ENCODE data around the gene MINDY3.
"Not testable (repeated sequence)": the region's sequence is repeated elsewhere in the genome, so short reads cannot be mapped to it uniquely, and the experiment has no call there.

The MINDY3 gene

DNA sequence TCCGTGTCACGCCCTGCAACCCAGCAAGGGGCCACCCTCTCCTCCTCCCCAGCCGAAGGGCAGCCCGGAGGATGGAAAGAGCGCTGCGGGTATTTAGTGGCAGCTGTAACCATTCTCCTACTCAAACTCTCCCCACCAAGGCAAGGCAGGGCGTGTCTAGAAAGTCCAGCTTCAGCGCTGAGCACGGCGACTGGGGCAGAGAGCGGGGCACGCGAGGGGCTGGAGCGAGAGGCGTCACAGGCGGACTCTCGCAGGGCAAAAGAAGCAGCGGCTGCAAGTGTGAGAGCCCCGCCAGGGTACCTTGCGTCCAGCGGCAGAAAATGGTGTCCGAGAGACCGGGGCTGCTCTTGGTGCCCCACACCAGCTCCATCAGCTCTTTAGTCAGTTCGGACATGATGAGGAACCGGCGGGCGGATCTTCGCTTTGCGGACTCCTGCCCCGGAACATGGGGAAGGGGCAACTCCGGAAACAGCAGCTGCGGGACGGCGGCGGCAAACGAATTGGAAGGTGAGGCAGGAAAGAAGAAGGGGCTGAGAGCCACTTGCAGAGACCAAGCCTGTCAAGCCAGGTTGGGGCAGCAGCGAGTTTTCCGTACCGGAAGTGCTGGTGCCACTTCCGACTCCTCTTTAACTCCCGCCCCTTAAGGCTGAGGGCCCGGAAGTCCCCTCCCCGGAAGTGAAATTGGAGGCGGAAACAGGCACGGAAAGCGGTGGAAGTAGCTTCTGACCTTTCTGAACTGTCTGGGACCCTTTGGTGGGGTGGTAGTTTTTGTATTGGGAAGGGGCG lies at the start of gene MINDY3:
TSS of gene MINDY3 (minus strand) at position 602 of the 786 bp plus-strand sequence. CDS start at position 394, 208 bp downstream.
- no peaks in the 10 kb centered on the region for H3K36me3 ChIP-seq (ENCODE audit: insufficient read depth, low read length)
- no peaks in the 10 kb centered on the region for H3K4me1 ChIP-seq (ENCODE audit: insufficient read depth, low read length)
- H3K9me3 ChIP-seq (ENCODE audit: control insufficient read depth, insufficient read depth, low read length): no peaks in the 10 kb centered on the region
- H3K9ac ChIP-seq (ENCODE audit: low read depth, low read length): peak within 1 kb of the TSS; percentile 86

GRCh38 chr10:15901889-15902288 lies 41.6 kb upstream of the MINDY3 start:
- Histone ChIP-seq H3K4me1 (ENCODE audit: insufficient read depth, low read length) (peaks cover 10% of the 10 kb centered on the region), H3K9ac (ENCODE audit: low read depth, low read length) (no peak overlapping the region), H3K9me3 (ENCODE audit: control insufficient read depth, insufficient read depth, low read length) (no peaks in the 10 kb centered on the region), H3K36me3 (ENCODE audit: insufficient read depth, low read length) (no peaks in the 10 kb centered on the region)

DNA sequence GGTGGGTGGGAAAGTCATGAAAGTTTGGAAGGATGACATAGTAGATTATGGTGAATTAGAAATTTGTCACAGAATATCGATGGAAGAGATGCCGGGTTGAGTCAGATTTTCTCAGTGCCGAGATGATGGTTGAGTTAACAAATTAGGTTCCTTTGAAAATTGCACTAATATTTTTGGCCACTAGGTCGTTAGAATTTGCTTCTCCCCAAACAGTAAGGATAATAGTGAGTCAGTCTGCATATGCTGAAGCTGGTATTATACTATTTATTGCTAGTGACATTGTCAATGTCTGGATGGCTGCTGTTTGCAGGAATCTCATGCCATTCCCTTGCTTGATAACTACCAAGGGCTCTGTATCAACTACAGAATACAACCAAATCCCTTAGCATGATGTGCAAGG lies 37.7 kb upstream of the MINDY3 start:
- Histone ChIP-seq H3K9ac (ENCODE audit: low read depth, low read length) (no peak overlapping the region), H3K4me1 (ENCODE audit: insufficient read depth, low read length) (peaks cover 10% of the 10 kb centered on the region), H3K9me3 (ENCODE audit: control insufficient read depth, insufficient read depth, low read length) (no peaks in the 10 kb centered on the region), H3K36me3 (ENCODE audit: insufficient read depth, low read length) (no peaks in the 10 kb centered on the region)

DNA sequence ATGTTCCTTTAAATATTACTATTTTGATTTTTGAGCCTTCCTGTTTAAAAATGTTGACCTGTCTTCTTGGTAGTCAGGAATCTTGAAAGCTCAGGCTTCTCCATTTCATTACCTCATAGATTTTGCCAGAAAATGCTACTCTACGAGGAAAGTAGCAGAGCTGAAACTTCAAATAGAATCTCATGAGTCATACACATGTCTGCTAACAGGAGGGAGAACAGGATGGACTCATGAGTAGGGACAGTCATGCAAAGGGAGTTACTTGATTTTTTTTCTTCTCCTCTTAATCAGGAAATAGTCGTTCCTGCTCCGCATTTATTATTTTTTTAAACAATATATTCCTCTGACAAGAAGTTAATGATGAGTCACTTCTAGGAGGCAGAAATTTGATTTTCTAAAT lies 37.0 kb upstream of the MINDY3 start:
- no peak overlapping the region for H3K9ac ChIP-seq (ENCODE audit: low read depth, low read length)
- H3K36me3 ChIP-seq (ENCODE audit: insufficient read depth, low read length): no peaks in the 10 kb centered on the region
- no peaks in the 10 kb centered on the region for H3K9me3 ChIP-seq (ENCODE audit: control insufficient read depth, insufficient read depth, low read length)
- H3K4me1 ChIP-seq (ENCODE audit: insufficient read depth, low read length): peaks cover 8% of the 10 kb centered on the region

DNA sequence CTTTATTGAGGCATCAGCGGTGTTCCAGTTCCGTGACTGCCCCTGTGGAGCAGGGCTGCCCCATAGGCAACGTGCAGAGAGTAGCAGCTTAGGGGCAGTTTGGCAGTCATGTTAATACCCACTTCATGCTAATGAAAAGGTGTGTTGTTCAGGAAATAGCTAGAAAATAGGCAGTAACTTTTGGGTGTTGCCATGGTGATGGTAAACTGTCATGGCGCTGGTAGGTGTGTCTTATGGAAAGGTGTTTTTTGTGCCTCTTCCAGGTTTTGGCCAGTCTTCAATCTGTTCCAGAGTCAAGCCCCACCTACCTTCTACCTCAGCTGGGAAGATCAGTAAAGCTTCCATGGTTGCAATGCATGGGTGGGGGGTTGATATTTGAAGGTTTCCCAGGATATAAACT lies 36.3 kb upstream of the MINDY3 start:
- no peaks in the 10 kb centered on the region for H3K36me3 ChIP-seq (ENCODE audit: insufficient read depth, low read length)
- H3K9me3 ChIP-seq (ENCODE audit: control insufficient read depth, insufficient read depth, low read length): no peaks in the 10 kb centered on the region
- no peak overlapping the region for H3K9ac ChIP-seq (ENCODE audit: low read depth, low read length)
- H3K4me1 ChIP-seq (ENCODE audit: insufficient read depth, low read length): peaks cover 1% of the 10 kb centered on the region; the same call in 1 of the 2 replicates

- Histone ChIP-seq H3K9me3 (ENCODE audit: control insufficient read depth, insufficient read depth, low read length) (no peaks in the 10 kb centered on the region), H3K9ac (ENCODE audit: low read depth, low read length) (no peak overlapping the region), H3K4me1 (ENCODE audit: insufficient read depth, low read length) (0 out of 2 replicates have a peak, but pooled peaks cover 4% of the 10 kb centered on the region), H3K36me3 (ENCODE audit: insufficient read depth, low read length) (no peaks in the 10 kb centered on the region)
These were observed 24.1 kb upstream of the MINDY3 start for GRCh38 chr10:15884447-15884846.

DNA sequence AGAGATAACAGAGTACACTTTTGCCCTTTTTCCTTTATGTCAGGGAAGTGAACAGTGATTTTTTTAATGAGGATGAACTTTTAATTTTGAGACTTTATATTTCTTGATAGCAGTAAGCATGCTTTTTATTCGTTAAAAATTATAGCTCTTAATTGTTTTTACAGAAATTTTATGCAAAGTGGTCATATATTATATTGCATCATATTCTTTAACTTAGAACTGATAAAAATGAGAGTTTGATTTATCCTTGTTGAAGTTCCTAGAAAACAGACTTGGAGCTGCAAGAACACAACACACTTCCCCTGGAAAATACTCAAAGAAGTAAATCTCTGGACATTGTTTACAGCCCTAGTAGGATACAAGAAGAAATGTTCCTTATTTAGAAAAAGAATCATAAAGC lies 21.2 kb upstream of the MINDY3 start:
- H3K4me1 ChIP-seq (ENCODE audit: insufficient read depth, low read length): 0 out of 2 replicates have a peak, but pooled peaks cover 4% of the 10 kb centered on the region
- H3K9ac ChIP-seq (ENCODE audit: low read depth, low read length): no peak overlapping the region
- no peaks in the 10 kb centered on the region for H3K9me3 ChIP-seq (ENCODE audit: control insufficient read depth, insufficient read depth, low read length)
- H3K36me3 ChIP-seq (ENCODE audit: insufficient read depth, low read length): no peaks in the 10 kb centered on the region

- no peaks in the 10 kb centered on the region for H3K36me3 ChIP-seq (ENCODE audit: insufficient read depth, low read length)
- H3K4me1 ChIP-seq (ENCODE audit: insufficient read depth, low read length): 0 out of 2 replicates have a peak, but pooled peaks cover 4% of the 10 kb centered on the region
- H3K9ac ChIP-seq (ENCODE audit: low read depth, low read length): no peak overlapping the region
- H3K9me3 ChIP-seq (ENCODE audit: control insufficient read depth, insufficient read depth, low read length): no peaks in the 10 kb centered on the region
These were observed 19.4 kb upstream of the MINDY3 start for GRCh38 chr10:15879663-15880062.

- Histone ChIP-seq H3K4me1 (ENCODE audit: insufficient read depth, low read length) (0 out of 2 replicates have a peak, but pooled peaks cover 4% of the 10 kb centered on the region), H3K9me3 (ENCODE audit: control insufficient read depth, insufficient read depth, low read length) (no peaks in the 10 kb centered on the region), H3K36me3 (ENCODE audit: insufficient read depth, low read length) (no peaks in the 10 kb centered on the region), H3K9ac (ENCODE audit: low read depth, low read length) (no peak overlapping the region)
These were observed 18.8 kb upstream of the MINDY3 start for GRCh38 chr10:15879058-15879457.

DNA sequence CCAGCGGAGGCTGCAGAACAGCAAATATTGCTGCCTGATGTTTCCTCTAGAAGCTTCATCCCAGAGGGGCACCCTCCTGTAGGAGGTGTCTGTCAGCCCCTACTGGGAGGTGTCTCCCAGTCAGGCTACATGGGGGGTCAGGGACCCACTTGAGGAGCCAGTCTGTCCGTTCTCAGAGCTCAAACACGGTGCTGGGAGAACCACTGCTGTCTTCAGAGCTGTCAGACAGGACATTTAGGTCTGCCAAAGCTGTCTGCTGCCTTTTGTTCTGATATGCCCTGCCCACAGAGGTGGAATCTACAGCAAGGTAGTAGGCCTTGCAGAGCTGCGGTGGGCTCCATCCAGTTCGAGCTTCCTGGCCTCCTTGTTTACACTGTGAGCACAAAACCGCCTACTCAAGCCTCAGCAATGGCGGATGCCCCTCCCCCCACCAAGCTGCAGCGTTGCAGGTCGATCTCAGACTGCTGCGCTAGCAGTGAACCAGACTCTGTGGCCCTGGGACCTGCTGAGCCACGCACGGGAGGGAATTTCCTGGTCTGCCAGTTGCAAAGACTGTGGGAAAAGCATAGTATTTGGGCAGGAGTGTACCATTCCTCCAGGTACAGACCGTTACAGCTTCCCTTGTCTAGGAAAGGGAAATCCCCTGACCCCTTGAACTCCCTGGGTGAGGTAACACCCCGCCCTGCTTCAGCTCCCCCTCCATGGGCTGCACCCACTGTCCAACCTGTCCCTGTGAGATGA lies 17.7 kb upstream of the MINDY3 start:
- Histone ChIP-seq H3K4me1 (ENCODE audit: insufficient read depth, low read length) (0 out of 2 replicates have a peak, but pooled peaks cover 4% of the 10 kb centered on the region), H3K9ac (ENCODE audit: low read depth, low read length) (peak overlapping the region; percentile 64; the same call in 1 of the 2 replicates), H3K36me3 (ENCODE audit: insufficient read depth, low read length) (no peaks in the 10 kb centered on the region), H3K9me3 (ENCODE audit: control insufficient read depth, insufficient read depth, low read length) (no peaks in the 10 kb centered on the region)

DNA sequence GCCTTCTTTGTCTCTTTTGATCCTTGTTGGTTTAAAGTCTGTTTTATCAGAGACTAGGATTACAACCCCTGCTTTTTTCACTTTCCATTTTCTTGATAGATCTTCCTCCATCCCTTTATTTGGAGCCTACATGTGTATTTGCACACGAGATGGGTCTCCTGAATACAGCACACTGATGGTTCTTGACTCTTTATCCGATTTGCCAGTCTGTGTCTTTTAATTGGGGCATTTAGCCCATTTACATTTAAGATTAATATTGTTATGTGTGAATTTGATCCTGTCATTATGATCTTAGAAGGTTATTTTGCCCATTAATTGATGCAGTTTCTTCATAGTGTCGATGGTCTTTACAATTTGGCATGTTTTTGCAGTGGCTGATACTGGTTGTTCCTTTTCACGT lies 16.0 kb upstream of the MINDY3 start:
- not testable (repeated sequence) for H3K9me3 ChIP-seq (ENCODE audit: control insufficient read depth, insufficient read depth, low read length); H3K4me1 ChIP-seq (ENCODE audit: insufficient read depth, low read length); H3K36me3 ChIP-seq (ENCODE audit: insufficient read depth, low read length); H3K9ac ChIP-seq (ENCODE audit: low read depth, low read length)

DNA sequence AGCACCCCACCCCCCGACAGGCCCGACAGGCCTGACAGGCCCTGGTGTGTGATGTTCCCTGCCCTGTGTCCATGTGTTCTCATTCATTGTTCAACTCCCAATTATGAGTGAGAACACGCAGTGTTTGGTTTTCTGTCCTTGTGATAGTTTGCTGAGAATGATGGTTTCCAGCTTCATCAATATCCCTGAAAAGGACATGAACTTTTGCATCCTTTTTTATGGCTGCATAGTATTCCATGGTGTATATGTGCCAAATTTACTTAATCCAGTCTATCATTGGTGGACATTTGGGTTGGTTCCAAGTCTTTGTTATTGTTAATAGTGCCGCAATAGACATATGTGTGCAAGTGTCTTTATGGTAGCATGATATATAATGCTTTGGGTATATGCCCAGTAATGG lies 12.3 kb upstream of the MINDY3 start:
- not testable (repeated sequence) for H3K9ac ChIP-seq (ENCODE audit: low read depth, low read length); H3K9me3 ChIP-seq (ENCODE audit: control insufficient read depth, insufficient read depth, low read length); H3K36me3 ChIP-seq (ENCODE audit: insufficient read depth, low read length); H3K4me1 ChIP-seq (ENCODE audit: insufficient read depth, low read length)

DNA sequence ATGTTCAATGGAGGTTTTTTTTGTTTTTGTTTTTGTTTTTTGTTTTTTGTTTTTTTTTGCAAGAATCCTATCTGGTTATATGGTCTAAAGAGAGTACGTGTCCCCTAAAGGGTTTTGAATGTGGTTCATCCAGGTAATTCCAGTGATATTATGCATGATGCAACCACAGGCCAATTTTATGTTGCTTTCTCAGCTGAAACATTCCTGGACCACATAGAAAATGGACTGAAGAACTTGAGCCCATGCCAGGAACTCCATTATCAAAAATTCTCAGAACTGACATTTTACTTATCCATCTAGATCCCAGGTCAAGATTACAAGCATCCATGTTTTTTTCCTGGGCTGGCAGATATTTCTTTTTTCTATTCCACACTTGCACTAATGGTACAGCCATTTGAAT lies 11.5 kb upstream of the MINDY3 start:
- H3K36me3 ChIP-seq (ENCODE audit: insufficient read depth, low read length): no peaks in the 10 kb centered on the region
- H3K9me3 ChIP-seq (ENCODE audit: control insufficient read depth, insufficient read depth, low read length): no peaks in the 10 kb centered on the region
- no peaks in the 10 kb centered on the region for H3K4me1 ChIP-seq (ENCODE audit: insufficient read depth, low read length)
- H3K9ac ChIP-seq (ENCODE audit: low read depth, low read length): no peak overlapping the region

GRCh38 chr10:15869935-15870334 lies 9.6 kb upstream of the MINDY3 start:
- Histone ChIP-seq H3K9me3 (ENCODE audit: control insufficient read depth, insufficient read depth, low read length) (no peaks in the 10 kb centered on the region; the same call in 1 of the 2 replicates), H3K4me1 (ENCODE audit: insufficient read depth, low read length) (no peaks in the 10 kb centered on the region), H3K36me3 (ENCODE audit: insufficient read depth, low read length) (no peaks in the 10 kb centered on the region), H3K9ac (ENCODE audit: low read depth, low read length) (no peak overlapping the region)

DNA sequence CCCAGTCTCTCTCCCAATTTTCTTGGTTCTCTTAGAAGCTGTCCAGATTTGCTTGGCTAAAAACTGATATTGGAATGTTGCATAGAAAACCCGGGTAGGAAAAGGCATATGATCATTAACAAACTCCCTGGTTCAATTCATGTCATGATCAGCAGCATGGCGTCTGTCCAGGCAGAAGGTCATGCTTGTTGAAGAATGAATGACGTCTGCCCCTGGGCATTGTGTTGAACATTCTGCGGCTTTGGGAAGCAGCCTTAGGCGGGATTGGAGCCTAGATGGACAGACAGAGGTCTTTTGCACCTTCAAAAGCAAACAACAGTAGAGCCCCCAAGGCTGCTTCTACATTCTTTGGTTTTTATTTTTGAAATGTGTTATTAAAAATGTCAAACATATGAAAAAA lies 7.7 kb upstream of the MINDY3 start:
- Histone ChIP-seq H3K4me1 (ENCODE audit: insufficient read depth, low read length) (no peaks in the 10 kb centered on the region), H3K9ac (ENCODE audit: low read depth, low read length) (no peak overlapping the region), H3K36me3 (ENCODE audit: insufficient read depth, low read length) (no peaks in the 10 kb centered on the region), H3K9me3 (ENCODE audit: control insufficient read depth, insufficient read depth, low read length) (no peaks in the 10 kb centered on the region; the same call in 1 of the 2 replicates)
